Stimulated activated naive CD8-positive, alpha-beta T cell treated with anti-CD3 and anti-CD28 coated beads, Interleukin-15, amount 100 ng/mL, for 72 hours (primary cell): Measurements from ENCODE around the gene NOB1.
"Not testable (repeated sequence)": the region's sequence is repeated elsewhere in the genome, so short reads cannot be mapped to it uniquely, and the experiment has no call there.

ENCODE experiments used
- ATAC-seq: fragments of 150-1000 bp; cut with Tn5 transposase; 2 replicates; pipeline ENCODE4 v1.10.0; 2021; ENCODE audit warnings: mild to moderate bottlenecking, moderate library complexity
- DNase-seq, 2 donors: peaks; one replicate each; pipeline ENCODE4 v3.0.0; 2021 to 2022
- H3K27ac Mint-ChIP-seq, 2 donors: one replicate each; pipeline ENCODE4 v1.8.0; 2022; ENCODE audit warnings: mild to moderate bottlenecking in 2 of 2, mixed read lengths in 2 of 2, moderate library complexity in 2 of 2
- H3K27me3 Mint-ChIP-seq: one replicate; pipeline ENCODE4 v1.8.0; 2022; ENCODE audit warnings: mixed read lengths
- H3K4me1 Mint-ChIP-seq: one replicate; pipeline ENCODE4 v1.8.0; 2022; ENCODE audit warnings: mild to moderate bottlenecking, mixed read lengths
- H3K4me3 Mint-ChIP-seq, 2 donors: one replicate each; pipeline ENCODE4 v1.8.0; 2022; ENCODE audit warnings: mild to moderate bottlenecking in 2 of 2, mixed read lengths in 2 of 2, moderate library complexity in 1 of 2
- H3K9me3 Mint-ChIP-seq, 2 donors: one replicate each; pipeline ENCODE4 v1.8.0; 2022; ENCODE audit warnings: mixed read lengths in 2 of 2

Gene NOB1

DNA sequence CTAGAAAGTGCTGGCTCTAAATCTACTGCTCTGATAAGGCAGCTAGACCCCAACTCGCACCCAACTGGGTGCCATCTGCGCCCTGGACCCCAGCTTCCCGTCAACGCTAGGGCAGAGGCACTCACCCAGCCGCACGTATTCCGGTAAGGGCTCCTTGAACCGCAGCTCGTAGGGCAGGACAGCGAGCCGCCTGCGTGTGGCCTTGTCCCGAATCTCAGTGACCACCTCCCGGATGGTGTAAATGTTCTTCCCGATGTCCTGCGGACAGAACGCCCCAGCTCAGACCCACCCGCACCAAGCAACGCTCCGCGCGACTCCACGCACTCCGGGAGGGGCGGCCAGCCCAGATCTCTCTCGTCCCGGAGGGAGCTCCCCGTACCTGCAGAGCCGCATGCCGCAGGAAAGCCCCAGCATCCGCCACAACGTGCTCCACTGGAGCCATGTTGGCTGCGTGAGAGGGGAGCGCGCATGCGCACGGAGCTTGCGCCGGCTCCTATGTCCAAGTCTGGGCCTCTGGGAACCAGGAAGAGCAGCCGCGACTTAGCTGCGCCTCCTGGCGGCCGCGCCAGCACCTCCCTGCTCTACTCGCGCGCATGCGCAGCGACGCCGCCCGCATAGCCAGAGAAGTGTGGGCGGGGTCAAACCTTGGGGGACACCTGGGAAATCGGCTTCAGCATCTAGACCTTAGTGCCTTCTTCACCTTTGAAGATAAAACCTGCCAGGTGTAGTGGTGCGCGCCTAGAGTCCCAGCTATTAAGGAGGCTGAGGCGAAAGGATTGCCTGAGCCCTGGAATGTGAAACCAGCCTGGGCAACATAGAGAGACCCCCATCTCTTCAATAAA is at the start of gene NOB1:
Gene NOB1, minus strand, starts transcription at position 458 of the 842 bp plus-strand sequence. Its CDS starts 16 bp downstream, at position 442.
- Mint-ChIP-seq H3K4me3 (peak within 1 kb of the TSS; percentile 99 to 100), H3K9me3 (no peaks in the 10 kb centered on the region), H3K4me1 (peaks cover 34% of the 10 kb centered on the region), H3K27ac (peak within 1 kb of the TSS; percentile 99 to 100), H3K27me3 (no peaks in the 10 kb centered on the region)
- ATAC-seq (peak; percentile 98), DNase-seq (peak; percentile 98)

DNA sequence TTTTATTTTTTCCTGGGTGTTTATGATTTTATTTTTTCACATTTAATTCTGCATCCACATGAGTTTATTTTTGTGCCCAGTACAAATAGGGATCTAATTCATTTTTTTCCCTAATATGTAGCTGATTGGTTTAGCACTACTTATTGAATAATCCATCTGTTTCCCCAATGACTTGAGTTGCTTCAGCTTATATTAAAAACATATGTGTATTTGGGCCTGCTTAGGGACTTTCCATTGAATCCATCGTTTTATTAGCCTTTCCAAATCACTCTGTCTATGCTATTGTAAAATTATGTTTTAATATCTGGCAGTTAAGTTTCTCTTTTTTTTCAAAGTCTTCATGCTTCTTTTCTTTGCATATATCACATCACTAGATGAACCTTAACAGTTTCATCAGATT is 49.6 kb upstream of the NOB1 start:
- DNase-seq = no peak
- no peak overlapping the region for H3K4me3 Mint-ChIP-seq
- H3K27me3 Mint-ChIP-seq = no peaks in the 10 kb centered on the region
- ATAC-seq = no peak
- H3K9me3 Mint-ChIP-seq = no peaks in the 10 kb centered on the region
- no peaks in the 10 kb centered on the region for H3K4me1 Mint-ChIP-seq
- no peak overlapping the region for H3K27ac Mint-ChIP-seq

DNA sequence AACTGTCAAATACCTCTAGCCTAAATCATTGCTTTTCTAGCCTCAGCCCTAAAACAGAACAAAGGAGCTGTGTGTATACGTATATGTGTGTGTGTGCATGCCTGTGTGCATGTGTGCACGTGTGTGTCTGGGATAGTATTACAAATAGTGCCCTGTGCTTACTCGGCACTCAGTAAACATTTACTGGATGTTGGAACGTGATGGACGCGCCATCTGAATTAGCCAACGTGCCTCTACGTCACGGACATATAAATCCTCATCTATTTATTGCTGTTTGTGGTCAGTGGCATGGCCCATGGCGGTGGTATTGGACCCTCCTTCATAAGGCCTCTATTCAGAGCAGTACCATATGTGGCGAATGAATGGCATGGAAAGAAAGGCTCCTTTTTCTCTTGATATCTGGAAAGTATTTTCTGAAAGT is 44.9 kb upstream of the NOB1 start:
- no peaks in the 10 kb centered on the region for H3K27me3 Mint-ChIP-seq
- H3K27ac Mint-ChIP-seq = no peak overlapping the region
- ATAC-seq = no peak
- no peak for DNase-seq
- no peaks in the 10 kb centered on the region for H3K4me1 Mint-ChIP-seq
- H3K9me3 Mint-ChIP-seq = no peaks in the 10 kb centered on the region
- H3K4me3 Mint-ChIP-seq = no peak overlapping the region

DNA sequence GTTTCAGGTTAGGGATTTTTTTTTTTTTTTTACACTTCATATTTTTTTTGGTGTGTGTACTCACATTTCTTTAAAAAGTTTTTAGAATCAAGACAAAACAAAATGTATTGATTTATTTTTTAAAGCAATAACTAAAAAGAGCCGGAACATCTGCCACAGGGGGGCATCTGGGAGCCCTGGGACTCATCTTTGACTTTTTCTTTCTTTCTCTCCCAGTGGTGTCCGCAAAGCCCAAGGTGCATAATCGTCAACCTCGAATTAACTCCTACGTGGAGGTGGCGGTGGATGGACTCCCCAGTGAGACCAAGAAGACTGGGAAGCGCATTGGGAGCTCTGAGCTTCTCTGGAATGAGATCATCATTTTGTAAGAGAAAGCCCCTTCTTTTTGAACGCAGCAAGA is 43.7 kb upstream of the NOB1 start:
- no peak overlapping the region for H3K4me3 Mint-ChIP-seq
- H3K9me3 Mint-ChIP-seq = no peaks in the 10 kb centered on the region
- no peaks in the 10 kb centered on the region for H3K27me3 Mint-ChIP-seq
- no peaks in the 10 kb centered on the region for H3K4me1 Mint-ChIP-seq
- ATAC-seq (no peak), DNase-seq (no peak)
- no peak overlapping the region for H3K27ac Mint-ChIP-seq

DNA sequence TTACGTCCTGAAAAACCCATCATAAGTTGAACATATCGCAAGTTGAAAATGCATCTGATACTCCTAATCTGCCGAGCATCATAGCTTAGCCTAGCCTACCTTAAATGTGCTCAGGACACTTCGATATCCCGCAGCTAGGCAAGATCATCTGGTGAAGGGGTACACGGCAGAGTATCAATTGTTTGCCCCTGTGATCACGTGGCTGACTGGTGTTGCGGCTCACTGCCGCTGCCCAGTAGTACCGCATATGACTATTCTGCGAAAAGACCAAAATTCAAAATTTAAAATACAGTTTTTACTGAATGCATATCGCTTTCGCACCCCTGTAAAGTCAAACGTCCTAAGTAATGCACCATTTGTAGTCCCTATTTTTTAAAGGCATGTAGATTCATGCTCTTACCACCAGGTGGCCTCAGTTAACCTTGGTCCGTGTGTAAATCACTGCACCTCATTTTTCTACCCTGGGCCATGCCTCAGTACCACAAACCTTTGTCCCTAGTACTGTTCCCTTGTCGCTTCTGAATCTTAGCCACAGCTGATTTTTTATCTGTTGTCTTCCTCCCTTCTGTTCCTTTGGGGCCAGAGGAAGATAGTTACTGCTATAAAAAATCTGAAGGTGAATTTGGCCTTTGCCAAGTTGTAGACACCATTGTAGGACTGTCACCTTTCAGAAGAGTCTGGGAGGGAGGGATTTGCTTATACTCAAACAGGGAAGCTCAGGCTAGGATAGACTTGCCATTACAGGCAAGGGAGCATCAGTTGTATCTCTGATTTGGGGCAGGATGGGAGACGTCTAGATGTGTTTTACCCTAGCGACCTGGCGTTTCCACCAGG is 41.8 kb upstream of the NOB1 start:
- Mint-ChIP-seq H3K4me3 (no peak overlapping the region), H3K4me1 (no peaks in the 10 kb centered on the region), H3K9me3 (no peaks in the 10 kb centered on the region), H3K27me3 (no peaks in the 10 kb centered on the region), H3K27ac (peak overlapping the region in 1 of 2 donors; percentile 54)
- DNase-seq (peak; percentile 13 to 15), ATAC-seq (peak; percentile 69)

DNA sequence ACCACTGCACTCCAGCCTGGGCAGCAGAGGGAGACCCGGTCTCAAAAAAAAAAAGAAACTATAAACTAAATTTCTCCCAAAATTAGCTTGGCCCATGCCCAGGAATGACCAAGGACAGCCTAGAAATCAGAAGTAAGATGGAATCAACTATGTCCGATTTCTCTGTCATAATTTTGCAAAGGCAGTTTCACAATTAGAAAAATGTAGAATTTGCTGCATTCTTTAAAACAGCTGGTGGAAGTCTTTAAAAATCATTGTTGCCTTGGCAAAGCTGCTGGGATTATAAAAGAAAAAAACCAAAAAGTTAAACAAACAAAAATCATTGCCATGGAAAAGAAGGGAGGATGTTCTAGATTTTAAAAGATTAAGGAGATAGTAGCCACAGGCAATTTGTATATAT is 39.8 kb upstream of the NOB1 start:
- Mint-ChIP-seq H3K27me3 (no peaks in the 10 kb centered on the region), H3K4me3 (no peak overlapping the region), H3K9me3 (no peaks in the 10 kb centered on the region), H3K27ac (no peak overlapping the region), H3K4me1 (no peaks in the 10 kb centered on the region)
- ATAC-seq = no peak
- no peak for DNase-seq

DNA sequence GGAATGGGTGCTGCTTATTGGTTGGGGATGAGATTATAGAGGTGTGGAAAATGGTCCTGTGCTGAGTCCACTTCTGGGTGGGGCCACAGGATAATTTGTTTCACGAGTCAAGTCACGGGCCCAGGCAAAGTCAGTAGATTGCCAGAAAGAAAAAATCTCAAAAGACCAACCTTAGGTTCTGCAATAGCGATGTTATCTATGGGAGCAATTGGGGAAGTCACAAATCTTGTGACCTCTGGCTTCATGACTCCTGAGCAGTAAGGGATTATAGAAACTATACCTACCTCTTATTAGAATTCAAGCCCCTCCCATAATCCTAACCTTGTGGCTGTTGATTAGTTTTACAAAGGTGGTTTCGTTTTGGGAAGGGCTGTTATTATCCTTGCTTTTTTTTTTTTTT is 38.8 kb upstream of the NOB1 start:
- Mint-ChIP-seq H3K27me3 (no peaks in the 10 kb centered on the region), H3K4me1 (no peaks in the 10 kb centered on the region), H3K27ac (no peak overlapping the region), H3K4me3 (no peak overlapping the region), H3K9me3 (no peaks in the 10 kb centered on the region)
- DNase-seq = no peak
- ATAC-seq = no peak

DNA sequence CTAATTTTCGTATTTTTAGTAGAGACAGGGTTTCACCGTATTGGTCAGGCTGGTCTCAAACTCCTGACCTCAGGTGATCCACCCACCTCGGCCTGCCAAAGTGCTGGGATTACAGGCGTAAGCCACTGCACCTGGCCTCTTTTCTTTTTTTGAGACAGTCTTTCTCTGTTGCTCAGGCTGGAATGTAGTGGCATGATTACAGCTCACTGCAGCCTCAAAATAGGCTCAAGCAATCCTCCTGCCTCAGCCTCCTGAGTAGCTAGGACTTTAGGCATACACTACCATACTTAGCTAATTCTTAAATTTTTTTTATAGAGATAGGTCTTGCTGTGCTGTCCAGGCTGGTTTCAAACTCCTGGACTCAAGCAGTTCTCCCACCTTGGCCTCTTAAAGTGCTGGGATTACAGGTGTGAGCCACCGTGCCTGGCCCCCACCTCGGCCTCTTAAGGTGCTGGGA is 36.7 kb upstream of the NOB1 start:
- H3K4me1 Mint-ChIP-seq, ATAC-seq, H3K27me3 Mint-ChIP-seq, H3K9me3 Mint-ChIP-seq, H3K27ac Mint-ChIP-seq, DNase-seq, H3K4me3 Mint-ChIP-seq: not testable (repeated sequence)

DNA sequence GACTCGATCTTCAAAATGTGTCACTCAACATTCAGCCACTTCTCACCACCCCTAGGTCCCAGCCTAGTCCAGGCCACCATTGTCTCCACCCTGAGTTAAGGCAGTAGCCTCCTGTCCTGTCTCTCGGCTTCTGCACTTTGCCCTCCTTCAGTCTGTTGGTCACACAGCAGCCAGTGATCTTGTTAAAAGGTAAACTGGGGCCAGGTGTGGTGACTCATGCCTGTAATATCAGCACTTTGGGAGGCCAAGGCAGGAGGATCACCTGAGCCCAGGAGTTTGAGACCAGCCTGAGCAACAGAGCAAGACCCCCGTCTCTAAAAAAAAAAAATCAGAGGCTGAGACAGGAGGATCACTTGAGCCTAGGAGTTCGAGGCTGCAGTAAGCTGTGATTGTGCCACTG is 33.2 kb upstream of the NOB1 start:
- peak overlapping the region in 1 of 2 donors; percentile 40 for H3K27ac Mint-ChIP-seq
- H3K4me3 Mint-ChIP-seq = no peak overlapping the region
- DNase-seq = no peak
- H3K9me3 Mint-ChIP-seq = no peaks in the 10 kb centered on the region
- no peak for ATAC-seq
- H3K4me1 Mint-ChIP-seq = no peaks in the 10 kb centered on the region
- no peaks in the 10 kb centered on the region for H3K27me3 Mint-ChIP-seq

DNA sequence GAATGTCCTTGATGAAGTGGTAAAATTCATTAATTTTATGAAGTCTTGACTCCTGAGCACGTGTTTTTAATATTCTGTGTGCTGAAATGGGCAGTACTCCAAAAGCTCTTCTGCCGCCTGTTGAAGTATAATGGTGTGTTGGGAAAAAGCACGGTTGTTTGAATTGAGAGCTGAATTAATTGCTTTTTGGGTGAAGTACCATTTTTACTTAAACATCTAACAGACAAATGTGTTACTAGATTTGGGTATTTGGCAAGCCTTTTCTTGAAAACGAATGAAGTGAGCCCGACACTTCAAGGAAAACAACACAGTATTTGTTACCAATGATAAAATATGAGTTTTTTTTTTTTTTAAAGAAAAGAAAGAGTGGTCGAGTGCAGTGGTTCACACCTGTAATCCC is 29.9 kb upstream of the NOB1 start:
- no peak for ATAC-seq
- Mint-ChIP-seq H3K4me1 (peaks cover 16% of the 10 kb centered on the region), H3K27me3 (no peaks in the 10 kb centered on the region), H3K9me3 (no peaks in the 10 kb centered on the region), H3K4me3 (no peak overlapping the region), H3K27ac (no peak overlapping the region)
- no peak for DNase-seq

DNA sequence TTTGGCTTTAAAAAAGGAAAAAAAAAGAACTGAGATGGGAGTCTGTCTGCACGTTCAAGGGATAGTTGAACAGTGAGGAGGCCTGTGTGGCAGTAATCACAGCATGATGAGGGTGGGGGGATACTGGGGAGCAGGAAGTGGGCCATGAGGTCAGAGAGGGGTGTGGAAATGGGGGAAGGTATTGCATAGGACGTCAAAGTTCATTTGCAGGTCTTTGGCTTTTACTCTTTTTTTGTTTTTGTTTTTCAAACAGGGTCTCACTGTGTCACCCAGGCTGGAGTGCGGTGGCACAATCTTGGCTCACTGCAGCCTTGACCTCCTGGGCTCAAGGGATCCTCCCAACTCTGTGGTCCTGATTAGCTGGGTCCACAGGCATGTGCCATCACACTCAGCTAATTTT is 26.4 kb upstream of the NOB1 start:
- peaks cover 0 to under 1% of the 10 kb centered on the region in 2 donors for H3K9me3 Mint-ChIP-seq
- no peak overlapping the region for H3K27ac Mint-ChIP-seq
- no peak overlapping the region for H3K4me3 Mint-ChIP-seq
- no peaks in the 10 kb centered on the region for H3K27me3 Mint-ChIP-seq
- DNase-seq (no peak), ATAC-seq (no peak)
- H3K4me1 Mint-ChIP-seq = peaks cover 16% of the 10 kb centered on the region

DNA sequence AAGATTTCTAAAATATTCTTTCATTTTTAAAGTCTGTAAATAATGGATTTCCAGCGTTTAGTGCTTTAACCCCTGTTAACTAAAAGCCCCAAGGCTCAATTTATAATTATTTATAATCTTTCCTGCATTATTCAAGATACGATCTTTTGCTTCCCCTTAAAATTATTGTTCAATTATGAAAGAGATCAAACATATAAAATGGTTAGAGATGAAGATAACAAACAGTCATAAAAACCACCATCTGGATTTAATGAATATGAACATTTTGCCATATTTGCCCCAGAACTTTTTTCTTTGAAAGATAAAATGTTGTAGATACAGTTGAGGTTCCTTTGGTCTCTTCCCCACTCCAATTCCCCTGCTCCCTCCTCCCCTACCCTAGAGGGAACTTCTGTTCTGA is 25.0 kb upstream of the NOB1 start:
- Mint-ChIP-seq H3K27ac (no peak overlapping the region), H3K27me3 (no peaks in the 10 kb centered on the region), H3K9me3 (peaks cover 11 to 15% of the 10 kb centered on the region in 2 donors), H3K4me3 (no peak overlapping the region), H3K4me1 (peaks cover 19% of the 10 kb centered on the region)
- DNase-seq = no peak
- ATAC-seq = no peak

DNA sequence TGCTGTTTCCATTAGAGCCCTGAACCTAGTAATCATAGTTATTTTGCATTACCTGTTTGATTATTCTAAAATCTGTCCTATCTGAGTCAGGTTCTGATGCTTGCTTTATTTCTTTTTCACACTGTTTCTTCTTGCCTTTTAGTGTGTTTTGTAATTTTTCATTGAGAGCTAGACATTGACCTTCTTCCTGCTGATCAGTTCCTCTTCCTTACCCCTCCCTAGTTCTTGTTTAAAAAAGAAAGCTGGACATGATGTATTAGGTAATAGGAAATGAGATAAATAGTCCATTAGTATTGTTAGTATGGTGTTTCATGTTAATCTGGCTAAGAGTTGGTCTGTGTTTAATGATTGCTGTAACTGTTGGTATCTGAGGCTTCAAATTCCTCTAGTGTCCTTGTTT is 20.8 kb upstream of the NOB1 start:
- no peaks in the 10 kb centered on the region for H3K27me3 Mint-ChIP-seq
- H3K4me1 Mint-ChIP-seq = peaks cover 46% of the 10 kb centered on the region
- no peak overlapping the region for H3K4me3 Mint-ChIP-seq
- no peak for ATAC-seq
- no peak for DNase-seq
- H3K27ac Mint-ChIP-seq = peak overlapping the region in 1 of 2 donors; percentile 35
- peaks cover 11 to 24% of the 10 kb centered on the region in 2 donors for H3K9me3 Mint-ChIP-seq

DNA sequence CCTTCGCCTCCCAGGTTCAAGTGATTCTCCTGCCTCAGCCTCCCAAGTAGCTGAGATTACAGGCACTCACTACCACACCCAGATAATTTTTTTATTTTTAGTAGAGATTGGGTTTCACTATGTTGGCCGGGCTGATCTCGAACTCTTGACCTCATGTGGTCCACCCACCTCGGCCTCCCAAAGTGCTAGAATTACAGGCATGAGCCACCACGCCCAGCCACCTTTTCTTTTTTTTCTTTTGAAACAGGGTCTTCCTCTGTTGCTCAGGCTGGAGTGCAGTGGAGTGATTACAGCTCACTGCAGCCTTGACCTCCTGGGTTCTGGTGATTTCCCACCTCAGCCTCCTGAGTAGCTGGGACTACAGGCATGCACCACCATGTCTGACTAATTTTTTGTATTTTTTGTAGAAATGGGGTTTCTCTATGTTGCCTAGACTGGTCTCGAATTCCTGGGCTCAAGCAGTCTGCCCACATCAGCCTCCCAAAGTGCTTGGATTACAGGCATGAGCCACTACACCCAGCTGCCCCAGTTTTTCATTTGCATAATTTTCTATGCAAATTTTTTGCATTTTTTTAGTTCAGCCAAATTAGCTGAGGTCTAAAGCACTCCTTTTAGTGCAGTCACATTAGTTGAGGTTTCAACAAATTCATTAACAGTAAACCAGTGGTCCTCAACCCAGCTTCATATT is 18.7 kb upstream of the NOB1 start:
- H3K4me1 Mint-ChIP-seq = peaks cover 45% of the 10 kb centered on the region
- DNase-seq = no peak
- no peaks in the 10 kb centered on the region for H3K27me3 Mint-ChIP-seq
- peak overlapping the region; percentile 25 to 33 for H3K4me3 Mint-ChIP-seq
- H3K27ac Mint-ChIP-seq = no peak overlapping the region
- ATAC-seq = no peak
- H3K9me3 Mint-ChIP-seq = peaks cover 11 to 24% of the 10 kb centered on the region in 2 donors

DNA sequence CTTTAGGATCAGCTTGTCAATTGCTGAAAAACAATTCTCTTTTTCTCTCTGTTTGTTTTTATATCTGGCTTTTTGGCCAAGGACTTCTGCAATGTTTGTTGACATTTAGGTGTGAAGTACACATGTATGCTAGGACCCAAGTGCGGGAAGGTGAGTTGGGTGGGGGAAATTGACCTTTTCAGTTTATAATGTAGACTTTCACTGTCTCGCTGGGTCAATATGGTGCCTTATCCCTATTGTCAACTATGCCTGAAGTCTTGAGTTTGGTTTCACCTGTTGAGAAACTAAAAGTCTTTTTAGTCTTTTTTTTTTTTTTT is 16.9 kb upstream of the NOB1 start:
- Mint-ChIP-seq H3K27me3 (no peaks in the 10 kb centered on the region), H3K27ac (no peak overlapping the region), H3K9me3 (peaks cover 11 to 24% of the 10 kb centered on the region in 2 donors), H3K4me3 (peak overlapping the region in 1 of 2 donors; percentile 36), H3K4me1 (peaks cover 60% of the 10 kb centered on the region)
- ATAC-seq (no peak), DNase-seq (no peak)

DNA sequence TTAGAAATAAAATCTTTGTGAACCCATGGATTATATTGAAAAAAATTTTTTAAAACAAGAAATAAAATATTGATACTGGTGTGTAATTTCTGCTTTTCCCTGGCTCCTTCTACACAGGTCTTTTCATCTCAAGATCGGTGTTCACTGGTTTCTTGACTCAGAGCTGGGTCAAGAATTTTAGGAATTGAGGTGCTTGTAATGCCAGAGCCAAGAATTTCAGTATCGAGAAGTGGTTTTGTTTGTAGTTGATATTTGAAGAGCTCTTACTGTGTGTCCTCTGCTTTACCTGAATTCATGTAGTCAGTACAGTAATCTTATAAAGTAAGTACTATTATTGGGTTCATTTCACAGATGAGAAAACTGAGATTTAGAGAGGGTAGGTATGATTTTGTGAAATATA is 14.7 kb upstream of the NOB1 start:
- Mint-ChIP-seq H3K27ac (peak overlapping the region in 1 of 2 donors; percentile 20), H3K4me1 (peaks cover 66% of the 10 kb centered on the region), H3K9me3 (peaks cover 0 to 6% of the 10 kb centered on the region in 2 donors), H3K4me3 (no peak overlapping the region), H3K27me3 (no peaks in the 10 kb centered on the region)
- DNase-seq = no peak
- ATAC-seq = no peak
